Measurements from ENCODE around the gene IKZF4.
A peak's percentile ranks its signal among the peaks of the same experiment; 100 is the strongest.
"Not testable (repeated sequence)": the region's sequence is repeated elsewhere in the genome, so short reads cannot be mapped to it uniquely, and the experiment has no call there.

Gene IKZF4

DNA sequence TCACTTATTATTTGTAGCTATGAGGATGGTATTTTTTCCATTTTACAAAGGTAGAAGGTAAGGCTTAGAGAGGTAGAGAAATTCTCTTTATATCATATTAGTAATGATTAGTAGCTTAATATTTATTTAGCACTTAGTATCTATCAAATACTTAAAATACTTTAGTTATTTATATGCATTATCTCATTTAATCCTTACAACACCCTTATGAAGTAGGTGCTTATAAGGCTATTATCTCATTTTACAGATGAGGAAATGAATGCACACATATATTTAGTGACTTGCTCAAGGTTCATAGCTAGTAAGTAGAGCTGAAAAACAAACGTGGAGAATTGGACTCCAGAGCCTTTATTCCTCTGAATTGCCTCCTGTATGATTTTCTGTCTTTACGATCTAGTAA lies 36.0 kb upstream of the IKZF4 start:
- Histone ChIP-seq H3K27ac (no peak overlapping the region), H3K36me3 (peaks cover 48% of the 10 kb centered on the region), H3K27me3 (ENCODE audit: insufficient read depth, low read depth, severe bottlenecking) (no peaks in the 10 kb centered on the region), H3K4me3 (ENCODE audit: low read depth, low read length) (no peak overlapping the region), H3K9me3 (ENCODE audit: severe bottlenecking) (no peaks in the 10 kb centered on the region)
- no peak for TF ChIP-seq CTCF (IDR thresholded peaks at IDR 0.05; ENCODE audit: low read depth, low read length)
- DNase-seq, result no peak

DNA sequence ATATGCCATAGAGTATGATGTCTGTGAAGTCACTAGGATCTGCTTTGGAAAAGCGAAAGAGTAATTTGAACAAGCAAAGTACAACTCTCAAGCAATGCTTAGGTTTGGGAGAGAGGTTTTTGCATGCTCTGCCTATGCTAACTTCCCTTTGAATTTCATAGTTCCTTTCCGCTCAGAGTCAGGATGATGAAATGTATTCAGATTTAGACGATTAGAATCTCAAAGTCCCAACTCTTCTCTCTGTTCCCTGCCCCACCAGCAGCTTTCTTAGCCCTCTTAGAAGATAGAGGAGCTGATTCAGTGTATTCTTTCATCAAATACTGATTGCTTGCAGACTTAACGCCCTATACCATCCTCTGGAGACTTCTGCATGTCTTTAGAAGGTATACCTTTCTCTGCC lies 35.5 kb upstream of the IKZF4 start:
- Histone ChIP-seq H3K9me3 (ENCODE audit: severe bottlenecking) (no peaks in the 10 kb centered on the region), H3K27me3 (ENCODE audit: insufficient read depth, low read depth, severe bottlenecking) (no peaks in the 10 kb centered on the region), H3K36me3 (peaks cover 51% of the 10 kb centered on the region), H3K4me3 (ENCODE audit: low read depth, low read length) (no peak overlapping the region), H3K27ac (no peak overlapping the region)
- DNase-seq, result no peak
- no peak for TF ChIP-seq CTCF (IDR thresholded peaks at IDR 0.05; ENCODE audit: low read depth, low read length)

DNA sequence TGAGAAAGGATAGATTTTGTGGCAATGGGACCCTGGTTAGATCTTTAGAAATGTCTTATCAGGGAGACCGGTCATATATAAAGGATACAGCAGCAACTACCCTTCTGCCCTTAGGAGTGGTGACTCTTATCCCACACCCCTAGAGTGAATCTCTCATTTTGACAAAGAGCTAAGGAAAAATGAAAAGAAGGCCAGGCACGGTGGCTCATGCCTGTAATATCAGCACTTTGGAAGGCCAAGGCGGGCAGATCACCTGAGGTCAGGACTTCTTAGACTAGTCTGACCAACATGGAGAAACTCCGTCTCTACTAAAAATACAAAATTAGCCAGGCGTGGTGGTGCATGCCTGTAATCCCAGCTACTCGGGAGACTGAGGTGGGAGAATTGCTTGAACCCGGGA lies 34.9 kb upstream of the IKZF4 start:
- H3K4me3 ChIP-seq (ENCODE audit: low read depth, low read length); DNase-seq; H3K27me3 ChIP-seq (ENCODE audit: insufficient read depth, low read depth, severe bottlenecking); H3K9me3 ChIP-seq (ENCODE audit: severe bottlenecking); H3K27ac ChIP-seq: not testable (repeated sequence)
- H3K36me3 ChIP-seq, result peaks cover 51% of the 10 kb centered on the region

GRCh38 chr12:55991110-55991509 lies 29.7 kb upstream of the IKZF4 start:
- Histone ChIP-seq H3K27ac (no peak overlapping the region), H3K4me3 (ENCODE audit: low read depth, low read length) (no peak overlapping the region), H3K27me3 (ENCODE audit: insufficient read depth, low read depth, severe bottlenecking) (no peaks in the 10 kb centered on the region), H3K9me3 (ENCODE audit: severe bottlenecking) (no peaks in the 10 kb centered on the region), H3K36me3 (peaks cover 69% of the 10 kb centered on the region)
- no peak for DNase-seq
- TF ChIP-seq CTCF (IDR thresholded peaks at IDR 0.05; ENCODE audit: low read depth, low read length), result no peak

DNA sequence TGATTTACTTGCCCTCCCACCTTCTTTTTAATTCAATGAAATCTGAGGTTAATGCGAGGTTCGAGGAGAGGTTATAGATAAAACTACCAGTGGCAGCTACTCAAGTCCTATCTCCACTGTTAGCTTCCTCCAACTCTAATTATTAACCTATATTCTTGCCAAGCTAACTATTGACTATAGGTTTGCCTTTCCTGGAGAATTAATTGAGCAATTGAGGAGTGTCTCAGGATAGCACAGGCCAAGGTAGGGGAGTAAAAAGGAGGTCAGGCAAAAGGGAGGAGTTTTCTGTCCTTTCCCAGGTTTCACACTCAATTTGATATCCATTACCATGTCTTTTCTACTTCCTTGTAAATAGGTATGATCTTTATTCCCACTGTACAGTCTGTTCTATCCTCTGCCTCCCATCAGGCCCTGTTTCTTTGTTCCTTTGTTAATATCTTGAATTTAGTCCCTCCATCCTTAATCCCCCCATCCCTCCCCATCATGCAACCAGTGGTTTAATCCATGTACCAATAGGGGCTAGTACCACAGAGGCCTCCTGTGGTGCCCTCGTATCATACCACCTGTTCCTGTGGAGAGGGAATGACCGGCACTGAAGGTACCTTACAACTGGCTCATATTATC lies 27.5 kb upstream of the IKZF4 start:
- H3K9me3 ChIP-seq (ENCODE audit: severe bottlenecking), result no peaks in the 10 kb centered on the region

GRCh38 chr12:55995366-55995765 lies 25.5 kb upstream of the IKZF4 start:
- no peak for TF ChIP-seq CTCF (IDR thresholded peaks at IDR 0.05; ENCODE audit: low read depth, low read length)
- no peak for DNase-seq
- no peak overlapping the region for H3K4me3 ChIP-seq (ENCODE audit: low read depth, low read length)

More for the DNA sequence above, 27.5 kb upstream of the IKZF4 start:
- H3K4me3 ChIP-seq (ENCODE audit: low read depth, low read length), result no peak overlapping the region
- peak overlapping the region; percentile 23; the same call in 1 of the 2 replicates for H3K27ac ChIP-seq
- no peak for TF ChIP-seq CTCF (IDR thresholded peaks at IDR 0.05; ENCODE audit: low read depth, low read length)
- DNase-seq, result peak; percentile 27
- H3K27me3 ChIP-seq (ENCODE audit: insufficient read depth, low read depth, severe bottlenecking), result no peaks in the 10 kb centered on the region
- H3K36me3 ChIP-seq, result peaks cover 58% of the 10 kb centered on the region

More at GRCh38 chr12:55995366-55995765, 25.5 kb upstream of the IKZF4 start:
- Histone ChIP-seq H3K27ac (no peak overlapping the region), H3K36me3 (peaks cover 40% of the 10 kb centered on the region), H3K27me3 (ENCODE audit: insufficient read depth, low read depth, severe bottlenecking) (no peaks in the 10 kb centered on the region), H3K9me3 (ENCODE audit: severe bottlenecking) (no peaks in the 10 kb centered on the region)
